Effector memory CD8-positive, alpha-beta T cell (primary cell): Measurements from ENCODE around the gene E2F1.

Experiments used
- ATAC-seq: fragments of 150-1000 bp; cut with Tn5 transposase; replicated peaks from 2 replicates; pipeline ENCODE4 v1.10.0; 2021; ENCODE audit warnings: mild to moderate bottlenecking, moderate library complexity
- DNase-seq, 3 experiments: peaks; one replicate each; pipeline ENCODE4 v3.0.0; 2021
- H3K27ac Mint-ChIP-seq, 2 donors: one replicate each; pipeline ENCODE4 v1.8.0; 2022; ENCODE audit warnings: mild to moderate bottlenecking in 2 of 2, mixed read lengths in 2 of 2, moderate library complexity in 2 of 2
- H3K27me3 Mint-ChIP-seq, 2 donors: one replicate each; pipeline ENCODE4 v1.8.0; 2022; ENCODE audit warnings: mixed read lengths in 2 of 2
- H3K36me3 Mint-ChIP-seq: one replicate; pipeline ENCODE4 v1.8.0; 2022; ENCODE audit warnings: mild to moderate bottlenecking, moderate library complexity, mixed read lengths; ENCODE audit not compliant: insufficient read depth
- H3K4me1 Mint-ChIP-seq, 2 donors: one replicate each; pipeline ENCODE4 v1.8.0; 2022; ENCODE audit warnings: low read depth in 2 of 2, mixed read lengths in 2 of 2
- H3K4me3 Mint-ChIP-seq, 2 donors: one replicate each; pipeline ENCODE4 v1.8.0; 2022; ENCODE audit warnings: mild to moderate bottlenecking in 2 of 2, mixed read lengths in 2 of 2, moderate library complexity in 2 of 2
- H3K9me3 Mint-ChIP-seq, 2 donors: one replicate each; pipeline ENCODE4 v1.8.0; 2022; ENCODE audit warnings: mixed read lengths in 2 of 2

The E2F1 gene

GRCh38 chr20:33668466-33669155, 17.6 kb downstream of the E2F1 start:
- Mint-ChIP-seq H3K4me1 (peaks cover 41 to 42% of the 10 kb centered on the region in 2 donors), H3K27ac (peak overlapping the region in 1 of 2 donors; percentile 82)

GRCh38 chr20:33667676-33668465, 18.3 kb downstream of the E2F1 start:
- Mint-ChIP-seq H3K9me3 (no peaks in the 10 kb centered on the region), H3K36me3 (peaks cover 6% of the 10 kb centered on the region), H3K4me1 (peaks cover 36 to 37% of the 10 kb centered on the region in 2 donors)

More at GRCh38 chr20:33668466-33669155, 17.6 kb downstream of the E2F1 start:
- H3K9me3 Mint-ChIP-seq: no peaks in the 10 kb centered on the region
- no peaks in the 10 kb centered on the region for H3K27me3 Mint-ChIP-seq
- peak overlapping the region; percentile 98 to 100 for H3K4me3 Mint-ChIP-seq
- ATAC-seq: no peak
- peaks cover 9% of the 10 kb centered on the region for H3K36me3 Mint-ChIP-seq
- no peak for DNase-seq

GRCh38 chr20:33667245-33667675, 18.9 kb downstream of the E2F1 start:
- H3K4me1 Mint-ChIP-seq: peaks cover 36 to 38% of the 10 kb centered on the region in 2 donors
- H3K9me3 Mint-ChIP-seq: no peaks in the 10 kb centered on the region
- no peaks in the 10 kb centered on the region for H3K27me3 Mint-ChIP-seq
- ATAC-seq (peak; percentile 25), DNase-seq (peak; percentile 29 to 40 (median 36))
- H3K4me3 Mint-ChIP-seq: peak overlapping the region; percentile 98 to 100
- peak overlapping the region; percentile 95 for H3K27ac Mint-ChIP-seq
- H3K36me3 Mint-ChIP-seq: peaks cover 6% of the 10 kb centered on the region

More at GRCh38 chr20:33667676-33668465, 18.3 kb downstream of the E2F1 start:
- Mint-ChIP-seq H3K27me3 (no peaks in the 10 kb centered on the region), H3K27ac (peak overlapping the region; percentile 82 to 95), H3K4me3 (peak overlapping the region; percentile 98 to 100)
- peak; percentile 59 for ATAC-seq
- peak; percentile 72 to 82 (median 79) for DNase-seq

DNA sequence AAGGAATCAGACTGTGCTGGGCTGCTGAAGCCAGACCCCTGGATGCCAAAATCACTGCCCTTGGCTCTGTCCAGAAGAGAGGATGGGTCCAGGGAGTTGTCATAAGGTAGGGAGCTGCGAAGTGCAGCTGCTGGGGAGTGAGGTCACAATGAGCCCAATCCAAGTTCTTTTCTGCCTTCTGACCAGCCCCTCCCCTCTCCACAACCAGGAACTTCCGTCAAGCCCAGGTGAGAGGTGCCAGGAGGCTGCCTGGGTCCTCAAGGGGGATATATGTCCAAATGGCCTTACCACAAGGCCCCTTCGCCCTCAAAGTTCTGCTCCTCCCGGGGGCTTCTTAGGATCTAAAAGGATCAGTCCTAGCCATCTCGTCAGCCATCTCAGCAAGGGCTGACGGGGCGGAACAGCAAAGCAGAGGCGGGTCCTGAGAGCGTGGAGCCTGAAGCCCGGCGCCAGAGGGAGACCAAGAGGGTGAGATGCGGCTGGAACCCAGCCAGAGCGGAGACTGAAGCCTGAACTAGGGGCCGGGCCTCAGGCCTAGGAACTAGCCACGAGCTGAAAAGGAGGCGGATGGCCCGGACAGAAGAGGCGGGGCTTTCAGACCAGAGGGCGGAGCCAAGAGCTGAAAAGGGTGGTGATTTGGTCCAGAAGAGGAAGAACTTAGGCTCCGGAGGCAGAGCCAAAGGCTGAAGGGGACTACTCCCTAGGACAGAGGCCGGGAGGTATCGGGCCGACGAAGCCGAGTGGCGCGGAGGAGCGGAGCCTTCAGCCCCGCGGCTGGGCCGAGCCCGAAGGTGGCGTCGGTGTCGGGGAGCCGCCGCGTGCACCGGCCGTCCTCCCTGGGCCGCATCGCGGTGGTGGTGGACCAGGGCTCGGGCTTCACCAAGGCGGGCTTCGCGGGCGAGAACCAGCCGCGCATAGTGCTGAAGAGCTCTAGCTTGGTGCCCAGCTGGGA, 19.6 kb downstream of the E2F1 start, which contains the start of gene ACTL10:
Gene ACTL10, plus strand, starts transcription at position 651 of the 952 bp plus-strand sequence. CDS start 555 bp downstream, outside the sequence.
- H3K36me3 Mint-ChIP-seq: peaks cover 6% of the 10 kb centered on the region
- peak within 1 kb of the TSS; percentile 98 to 100 for H3K4me3 Mint-ChIP-seq
- DNase-seq (peak; percentile 76 to 80 (median 80)), ATAC-seq (peak; percentile 52)
- peaks cover 32 to 35% of the 10 kb centered on the region in 2 donors for H3K4me1 Mint-ChIP-seq
- no peaks in the 10 kb centered on the region for H3K27me3 Mint-ChIP-seq
- H3K27ac Mint-ChIP-seq: peak within 1 kb of the TSS; percentile 95
- H3K9me3 Mint-ChIP-seq: no peaks in the 10 kb centered on the region

GRCh38 chr20:33664762-33665144, 21.4 kb downstream of the E2F1 start:
- peak overlapping the region; percentile 85 to 91 for H3K27ac Mint-ChIP-seq
- H3K36me3 Mint-ChIP-seq: peaks cover 6% of the 10 kb centered on the region
- H3K27me3 Mint-ChIP-seq: no peaks in the 10 kb centered on the region
- no peaks in the 10 kb centered on the region for H3K9me3 Mint-ChIP-seq
- H3K4me1 Mint-ChIP-seq: peaks cover 32 to 34% of the 10 kb centered on the region in 2 donors
- no peak for DNase-seq
- no peak for ATAC-seq
- H3K4me3 Mint-ChIP-seq: peak overlapping the region; percentile 71 to 98

DNA sequence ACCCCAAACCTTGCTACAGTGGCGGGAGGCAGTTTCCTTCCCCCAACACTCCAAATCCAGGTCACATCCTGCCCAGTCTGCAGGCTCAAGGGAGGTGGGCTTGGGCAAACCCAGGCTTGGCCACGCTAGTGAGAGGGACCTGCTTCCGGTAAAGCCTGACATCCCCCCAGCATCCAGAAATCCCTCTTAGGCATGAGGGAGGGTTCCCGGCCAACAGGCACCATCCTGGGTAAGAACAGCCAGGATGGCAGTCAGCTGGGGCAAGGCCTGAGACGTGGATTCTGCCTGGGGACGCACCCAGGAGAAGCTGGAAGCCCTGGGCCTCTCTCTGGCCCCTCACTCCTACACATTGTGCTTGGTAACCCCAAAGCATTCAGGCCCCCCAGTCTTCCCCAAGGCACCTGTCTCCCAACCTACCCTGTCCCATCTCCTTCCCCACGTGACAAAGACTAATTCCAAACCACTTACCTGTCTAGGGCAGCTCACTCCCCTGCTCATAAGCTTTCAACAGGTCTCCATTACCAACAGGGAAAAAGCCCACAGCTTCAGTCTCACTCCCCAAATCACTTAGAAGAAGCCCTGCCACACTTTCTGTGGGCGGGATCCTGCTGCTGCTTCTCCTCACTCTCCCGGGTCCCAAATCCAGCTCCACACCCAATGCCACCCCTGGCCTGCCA, 22.0 kb downstream of the E2F1 start:
- Mint-ChIP-seq H3K4me3 (peak overlapping the region; percentile 71 to 98), H3K27me3 (no peaks in the 10 kb centered on the region), H3K27ac (peak overlapping the region; percentile 85 to 91), H3K36me3 (peaks cover 6% of the 10 kb centered on the region), H3K9me3 (no peaks in the 10 kb centered on the region), H3K4me1 (peaks cover 32 to 34% of the 10 kb centered on the region in 2 donors)
- DNase-seq (no peak), ATAC-seq (no peak)

DNA sequence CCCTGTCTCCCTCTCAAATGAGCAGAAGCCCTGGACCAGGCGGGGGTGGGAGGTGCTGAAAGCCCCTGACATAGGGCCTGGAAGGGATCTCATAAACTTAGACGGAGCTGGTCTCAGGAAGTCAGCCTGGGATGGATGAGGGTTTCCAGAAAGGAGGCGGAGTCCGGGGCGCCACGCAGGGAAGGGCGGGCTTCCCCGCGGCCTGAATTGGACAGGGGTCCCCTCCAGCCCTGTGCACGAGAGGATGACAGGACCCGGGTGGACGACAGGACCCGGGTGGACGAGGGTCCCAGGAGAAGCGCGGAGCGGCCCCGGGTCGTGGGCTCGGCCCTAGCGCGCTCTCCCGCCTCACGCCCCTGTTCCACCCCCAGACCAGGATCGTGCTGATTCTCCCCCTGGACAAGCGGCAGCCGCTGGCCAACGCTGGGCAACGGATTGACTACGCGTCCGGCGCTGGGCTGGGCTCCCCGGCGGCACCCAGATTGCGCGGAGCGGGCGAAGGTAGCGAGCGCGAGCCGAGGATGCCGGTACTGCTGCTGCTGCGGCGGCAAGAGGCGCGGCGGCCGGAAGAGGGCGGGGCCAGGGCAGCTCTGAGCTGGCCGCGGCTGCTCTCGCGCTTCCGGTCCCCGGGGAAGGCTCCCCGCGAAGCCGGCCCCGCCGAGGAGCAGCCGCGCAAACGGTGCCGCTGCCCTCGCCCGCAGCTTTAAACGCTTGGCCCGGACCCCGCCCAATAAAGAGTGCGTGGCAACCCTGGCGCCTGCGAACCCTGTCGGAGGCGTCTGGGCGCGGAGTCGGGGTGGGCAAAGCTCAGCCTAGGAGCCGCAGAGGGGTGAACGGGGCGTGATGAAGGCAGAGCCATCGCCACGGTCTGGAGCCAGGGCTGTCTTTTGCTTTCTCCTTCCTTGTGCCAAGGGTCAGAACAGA, 22.8 kb downstream of the E2F1 start:
- Mint-ChIP-seq H3K4me3 (peak overlapping the region; percentile 71 to 98), H3K27me3 (no peaks in the 10 kb centered on the region), H3K9me3 (no peaks in the 10 kb centered on the region), H3K27ac (peak overlapping the region; percentile 85 to 91), H3K4me1 (peaks cover 32% of the 10 kb centered on the region in 2 donors), H3K36me3 (peaks cover 6% of the 10 kb centered on the region)
- DNase-seq (peak; percentile 75 to 82 (median 77)), ATAC-seq (peak; percentile 66)

GRCh38 chr20:33662172-33662571, 24.0 kb downstream of the E2F1 start, which contains the start of gene C20orf144:
TSS of gene C20orf144 (plus strand) at chr20:33662327. CDS start at chr20:33662346, 19 bp downstream.
- peaks cover 6% of the 10 kb centered on the region for H3K36me3 Mint-ChIP-seq
- H3K27me3 Mint-ChIP-seq: no peaks in the 10 kb centered on the region
- H3K4me3 Mint-ChIP-seq: peak within 1 kb of the TSS; percentile 71 to 98
- DNase-seq: no peak
- no peak for ATAC-seq
- H3K27ac Mint-ChIP-seq: peak within 1 kb of the TSS; percentile 85 to 91
- H3K9me3 Mint-ChIP-seq: no peaks in the 10 kb centered on the region
- H3K4me1 Mint-ChIP-seq: peaks cover 25 to 26% of the 10 kb centered on the region in 2 donors

GRCh38 chr20:33660685-33661058, 25.5 kb downstream of the E2F1 start:
- Mint-ChIP-seq H3K4me3 (no peak overlapping the region), H3K27ac (peak overlapping the region in 1 of 2 donors; percentile 41), H3K4me1 (peaks cover 15 to 21% of the 10 kb centered on the region in 2 donors), H3K9me3 (no peaks in the 10 kb centered on the region), H3K36me3 (no peaks in the 10 kb centered on the region), H3K27me3 (no peaks in the 10 kb centered on the region)
- no peak for ATAC-seq
- no peak for DNase-seq

- H3K4me3 Mint-ChIP-seq: no peak overlapping the region
- DNase-seq: no peak
- no peak overlapping the region for H3K27ac Mint-ChIP-seq
- ATAC-seq: no peak
- no peaks in the 10 kb centered on the region for H3K9me3 Mint-ChIP-seq
- no peaks in the 10 kb centered on the region for H3K27me3 Mint-ChIP-seq
- H3K4me1 Mint-ChIP-seq: peaks cover 15 to 17% of the 10 kb centered on the region in 2 donors
- H3K36me3 Mint-ChIP-seq: no peaks in the 10 kb centered on the region
Measured at GRCh38 chr20:33660035-33660684, 26.0 kb downstream of the E2F1 start.

- no peaks in the 10 kb centered on the region for H3K9me3 Mint-ChIP-seq
- H3K4me1 Mint-ChIP-seq: peaks cover 8 to 10% of the 10 kb centered on the region in 2 donors
- H3K27me3 Mint-ChIP-seq: no peaks in the 10 kb centered on the region
- H3K36me3 Mint-ChIP-seq: no peaks in the 10 kb centered on the region
- H3K4me3 Mint-ChIP-seq: no peak overlapping the region
- ATAC-seq: no peak
- no peak for DNase-seq
- no peak overlapping the region for H3K27ac Mint-ChIP-seq
Measured at GRCh38 chr20:33659341-33660034, 26.7 kb downstream of the E2F1 start.
